ENCODE data around the gene PGA4. TPM values are rescaled to one million over a fixed set of nuclear protein-coding genes. Genes with fewer than 3 reads are reported as not detected.

The PGA4 gene
- total RNA-seq, 1 donor from 2014 or later: not detected

DNA sequence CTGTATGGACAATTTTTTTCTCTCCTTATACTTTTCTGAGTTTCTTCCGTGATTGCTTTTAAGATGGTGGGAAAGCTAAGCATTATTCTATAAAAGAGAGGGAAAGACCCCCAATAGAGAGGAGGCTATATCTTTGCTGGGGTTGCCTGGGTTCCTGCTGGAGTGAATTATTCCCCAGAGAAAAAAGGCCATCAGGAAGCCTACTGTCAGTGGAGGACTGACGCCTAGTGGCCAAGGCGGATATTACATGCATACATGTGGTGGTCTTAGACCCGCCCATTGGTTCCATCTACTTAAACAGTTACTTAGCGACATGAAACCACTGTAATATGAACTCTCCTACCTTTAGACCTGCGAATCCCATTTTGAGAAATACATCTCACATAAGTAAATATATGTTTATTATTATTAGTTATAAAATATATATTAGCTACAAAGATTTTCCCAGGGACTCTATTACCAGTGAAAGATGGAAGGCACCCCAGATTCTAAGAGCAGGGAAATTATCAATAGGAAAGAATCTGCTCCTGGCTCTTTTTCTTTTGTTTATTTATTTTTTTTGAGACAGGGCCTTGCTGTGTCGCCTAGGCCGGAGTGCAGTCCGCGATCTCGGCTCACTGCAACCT, 34.5 kb upstream of the PGA4 start:
- intact Hi-C loops (cut with micrococcal nuclease): loop anchor here (1.0 kb wide), 6 partner anchors 26 to 412 kb away; partner anchors contain the start of gene VPS37C
- Mint-ChIP-seq H3K36me3 (ENCODE audit: low read depth) (no peaks in the 10 kb centered on the region), H3K27me3 (no peaks in the 10 kb centered on the region), H3K4me3 (no peak overlapping the region), H3K27ac (no peak overlapping the region), H3K4me1 (peaks cover 4% of the 10 kb centered on the region), H3K9me3 (no peaks in the 10 kb centered on the region)
- ATAC-seq (ENCODE audit: low read depth) (peak; percentile 100), DNase-seq (peak; percentile 63)
- CTCF ChIA-PET: interaction anchor here (0.6 to 3.3 kb wide), 18 partner anchors 10 to 366 kb away, joined by 3 to 47 read pairs (median 4); no protein-coding TSS in a partner anchor
- POLR2A ChIA-PET: no interaction called here
- TF ChIP-seq, protein P1, sequence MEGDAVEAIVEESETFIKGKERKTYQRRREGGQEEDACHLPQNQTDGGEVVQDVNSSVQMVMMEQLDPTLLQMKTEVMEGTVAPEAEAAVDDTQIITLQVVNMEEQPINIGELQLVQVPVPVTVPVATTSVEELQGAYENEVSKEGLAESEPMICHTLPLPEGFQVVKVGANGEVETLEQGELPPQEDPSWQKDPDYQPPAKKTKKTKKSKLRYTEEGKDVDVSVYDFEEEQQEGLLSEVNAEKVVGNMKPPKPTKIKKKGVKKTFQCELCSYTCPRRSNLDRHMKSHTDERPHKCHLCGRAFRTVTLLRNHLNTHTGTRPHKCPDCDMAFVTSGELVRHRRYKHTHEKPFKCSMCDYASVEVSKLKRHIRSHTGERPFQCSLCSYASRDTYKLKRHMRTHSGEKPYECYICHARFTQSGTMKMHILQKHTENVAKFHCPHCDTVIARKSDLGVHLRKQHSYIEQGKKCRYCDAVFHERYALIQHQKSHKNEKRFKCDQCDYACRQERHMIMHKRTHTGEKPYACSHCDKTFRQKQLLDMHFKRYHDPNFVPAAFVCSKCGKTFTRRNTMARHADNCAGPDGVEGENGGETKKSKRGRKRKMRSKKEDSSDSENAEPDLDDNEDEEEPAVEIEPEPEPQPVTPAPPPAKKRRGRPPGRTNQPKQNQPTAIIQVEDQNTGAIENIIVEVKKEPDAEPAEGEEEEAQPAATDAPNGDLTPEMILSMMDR (IDR thresholded peaks at IDR 0.05): peak; percentile 98

DNA sequence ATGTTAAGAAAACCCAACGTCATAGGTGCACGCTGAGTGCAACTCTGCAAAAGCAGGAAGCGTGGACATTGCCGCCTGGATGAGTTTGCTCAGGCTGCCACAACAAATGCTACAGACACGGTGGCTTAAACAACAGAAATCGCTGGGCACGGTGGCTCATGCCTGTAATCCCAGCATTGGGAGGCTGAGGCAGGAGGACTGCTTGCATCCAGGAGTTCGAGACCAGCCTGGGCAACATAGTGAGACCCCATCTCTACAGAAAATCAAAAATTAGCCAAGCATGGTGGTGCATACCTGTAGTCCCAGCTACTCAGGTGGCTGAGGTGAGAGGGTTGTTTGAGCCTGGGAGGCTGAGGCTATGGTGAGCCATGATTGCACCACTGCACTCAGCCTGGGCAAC, 32.2 kb upstream of the PGA4 start:
- DNase-seq (no peak), ATAC-seq (ENCODE audit: low read depth) (no peak)
- Mint-ChIP-seq H3K36me3 (ENCODE audit: low read depth) (no peaks in the 10 kb centered on the region), H3K27ac (no peak overlapping the region), H3K27me3 (no peaks in the 10 kb centered on the region), H3K4me1 (peaks cover 4% of the 10 kb centered on the region), H3K9me3 (no peaks in the 10 kb centered on the region), H3K4me3 (no peak overlapping the region)
- CTCF ChIA-PET: interaction anchor here (0.8 kb wide), 1 partner anchor 132 kb away, joined by 4 read pairs; no protein-coding TSS in a partner anchor
- TF ChIP-seq, protein P1 (IDR thresholded peaks at IDR 0.05): no peak
- POLR2A ChIA-PET: no interaction called here
- intact Hi-C loops (cut with micrococcal nuclease): no loop called here

DNA sequence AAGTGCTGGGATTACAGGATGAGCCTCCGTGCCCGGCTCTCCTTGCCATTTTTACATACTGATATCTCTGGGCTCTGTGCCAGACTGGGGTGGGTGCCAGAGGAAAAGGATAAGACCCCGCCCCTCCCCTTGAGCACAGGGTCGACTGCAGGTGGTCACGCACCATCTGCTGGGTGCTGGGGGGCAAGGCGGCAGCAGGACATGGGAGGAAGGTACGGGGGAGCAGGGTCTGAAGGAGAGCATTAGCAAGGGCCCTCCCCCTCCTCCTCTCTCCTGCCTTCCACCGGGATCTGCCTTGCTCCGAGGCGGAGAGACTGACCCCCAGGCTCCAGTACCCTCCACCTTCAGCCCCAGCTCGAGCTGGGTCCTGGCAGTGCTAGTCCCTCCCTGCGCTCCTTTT, 28.6 kb upstream of the PGA4 start:
- ChIA-PET CTCF (no interaction called here), POLR2A (no interaction called here)
- H3K9me3 Mint-ChIP-seq: no peaks in the 10 kb centered on the region
- H3K27ac Mint-ChIP-seq: no peak overlapping the region
- H3K4me1 Mint-ChIP-seq: no peaks in the 10 kb centered on the region
- no peaks in the 10 kb centered on the region for H3K36me3 Mint-ChIP-seq (ENCODE audit: low read depth)
- ATAC-seq (ENCODE audit: low read depth) (no peak), DNase-seq (no peak)
- H3K4me3 Mint-ChIP-seq: no peak overlapping the region
- peaks cover 4% of the 10 kb centered on the region for H3K27me3 Mint-ChIP-seq
- TF ChIP-seq, protein P1 (IDR thresholded peaks at IDR 0.05): no peak
- intact Hi-C loops (cut with micrococcal nuclease): no loop called here

DNA sequence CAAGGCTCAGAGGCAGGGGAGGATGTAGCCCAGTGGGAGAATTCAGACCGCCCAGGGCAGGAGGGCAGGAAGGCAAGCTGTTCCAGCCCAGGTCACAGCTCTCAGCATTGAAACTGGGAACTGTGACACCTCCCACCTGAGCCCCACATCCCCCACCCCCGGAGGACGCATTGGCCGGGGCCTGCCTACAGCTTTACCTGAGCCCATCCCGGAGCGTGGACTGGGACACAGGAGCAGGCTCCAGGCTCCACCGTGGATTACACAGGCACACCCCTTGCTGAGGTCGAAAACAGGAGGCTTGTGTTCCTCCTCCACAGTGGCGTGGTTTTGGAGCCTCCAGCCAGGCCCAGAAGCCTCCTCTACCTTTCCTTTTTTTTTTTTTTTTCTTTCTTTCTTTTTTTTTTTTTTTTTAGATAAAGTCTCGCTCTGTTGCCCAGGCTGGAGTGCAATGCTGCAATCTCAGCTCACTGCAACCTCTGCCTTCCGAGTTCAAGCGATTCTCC, 27.9 kb upstream of the PGA4 start:
- CTCF ChIA-PET: interaction anchor here (1.0 kb wide), 1 partner anchor 363 kb away, joined by 3 read pairs; no protein-coding TSS in a partner anchor
- H3K27me3 Mint-ChIP-seq: peaks cover 4% of the 10 kb centered on the region
- no peak for DNase-seq
- intact Hi-C loops (cut with micrococcal nuclease): no loop called here
- H3K27ac Mint-ChIP-seq: no peak overlapping the region
- H3K4me3 Mint-ChIP-seq: no peak overlapping the region
- POLR2A ChIA-PET: interaction anchor here (0.7 kb wide), 1 partner anchor 17 kb away, joined by 9 read pairs; no protein-coding TSS in a partner anchor
- TF ChIP-seq, protein P1 (IDR thresholded peaks at IDR 0.05): no peak
- H3K9me3 Mint-ChIP-seq: no peaks in the 10 kb centered on the region
- H3K36me3 Mint-ChIP-seq (ENCODE audit: low read depth): no peaks in the 10 kb centered on the region
- ATAC-seq (ENCODE audit: low read depth): no peak
- H3K4me1 Mint-ChIP-seq: no peaks in the 10 kb centered on the region

DNA sequence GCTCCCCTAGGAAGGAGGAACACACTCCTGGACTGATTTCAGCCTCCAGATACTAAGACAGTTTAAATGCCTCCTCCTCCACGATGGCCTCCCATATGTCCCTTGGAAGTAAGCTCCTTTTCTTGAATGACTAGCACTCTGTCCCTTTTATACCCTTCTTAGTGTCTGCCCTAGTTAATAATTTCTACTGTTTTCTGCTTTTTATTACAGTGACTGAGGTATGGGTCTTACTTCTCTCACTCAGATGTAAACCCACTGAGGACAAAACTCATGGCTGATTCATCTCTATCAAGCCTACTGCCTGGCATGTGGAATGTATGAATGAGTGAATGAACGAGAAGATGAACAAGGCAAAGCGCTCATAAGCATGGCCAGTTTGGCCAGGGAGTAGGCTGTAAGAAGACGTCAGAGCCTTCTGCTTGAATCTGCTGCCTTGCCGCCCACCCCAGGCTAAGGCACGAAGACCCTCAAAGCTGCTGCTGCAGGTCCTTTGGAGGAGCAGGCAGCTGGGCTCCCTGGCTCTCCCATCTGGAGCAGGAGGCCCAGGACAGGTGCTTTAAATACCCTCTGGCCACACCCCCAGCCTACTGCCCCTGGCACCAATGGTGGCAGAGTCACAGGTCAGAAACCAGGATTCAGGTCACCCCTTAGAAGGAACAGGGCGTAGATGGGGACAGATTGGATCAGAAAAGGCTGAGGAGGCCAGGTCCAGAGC, 27.0 kb upstream of the PGA4 start:
- Mint-ChIP-seq H3K36me3 (ENCODE audit: low read depth) (no peaks in the 10 kb centered on the region), H3K4me1 (no peaks in the 10 kb centered on the region), H3K4me3 (no peak overlapping the region), H3K9me3 (no peaks in the 10 kb centered on the region), H3K27ac (no peak overlapping the region), H3K27me3 (peaks cover 6% of the 10 kb centered on the region)
- POLR2A ChIA-PET: interaction anchor here (0.6 to 0.7 kb wide), 2 partner anchors 18 to 55 kb away, joined by 3 to 9 read pairs; no protein-coding TSS in a partner anchor
- CTCF ChIA-PET: interaction anchor here (1.0 kb wide), 1 partner anchor 364 kb away, joined by 3 read pairs; no protein-coding TSS in a partner anchor
- TF ChIP-seq, protein P1 (IDR thresholded peaks at IDR 0.05): no peak
- no peak for DNase-seq
- no peak for ATAC-seq (ENCODE audit: low read depth)
- intact Hi-C loops (cut with micrococcal nuclease): no loop called here
